SIG-M5 (cell line): ENCODE data around the gene ODAD2.
"Not testable (repeated sequence)": the region's sequence is repeated elsewhere in the genome, so short reads cannot be mapped to it uniquely, and the experiment has no call there.

Experiments
- DNase-seq: peaks from one replicate; lab custom pipeline; 2025; lab: John Stamatoyannopoulos, UW

The ODAD2 gene

DNA sequence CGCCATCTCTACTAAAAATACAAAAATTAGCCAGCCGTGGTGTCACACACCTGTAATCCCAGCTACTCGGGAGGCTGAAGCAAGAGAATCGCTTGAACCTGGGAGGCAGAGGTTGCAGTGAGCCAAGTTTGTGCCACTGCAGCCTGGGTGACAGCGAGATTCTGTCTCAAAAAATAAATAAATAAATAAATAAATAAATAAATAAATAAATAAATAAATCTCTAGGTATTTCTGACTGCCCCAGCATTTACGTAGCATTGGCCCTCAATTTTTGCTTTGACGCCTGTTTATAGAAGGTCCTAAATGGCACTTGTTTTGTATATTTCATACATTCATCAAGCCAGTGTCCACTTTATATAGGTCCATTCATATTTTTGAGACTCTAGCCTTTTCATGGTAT lies 28.9 kb downstream of the ODAD2 start:
- not testable (repeated sequence) for DNase-seq

DNA sequence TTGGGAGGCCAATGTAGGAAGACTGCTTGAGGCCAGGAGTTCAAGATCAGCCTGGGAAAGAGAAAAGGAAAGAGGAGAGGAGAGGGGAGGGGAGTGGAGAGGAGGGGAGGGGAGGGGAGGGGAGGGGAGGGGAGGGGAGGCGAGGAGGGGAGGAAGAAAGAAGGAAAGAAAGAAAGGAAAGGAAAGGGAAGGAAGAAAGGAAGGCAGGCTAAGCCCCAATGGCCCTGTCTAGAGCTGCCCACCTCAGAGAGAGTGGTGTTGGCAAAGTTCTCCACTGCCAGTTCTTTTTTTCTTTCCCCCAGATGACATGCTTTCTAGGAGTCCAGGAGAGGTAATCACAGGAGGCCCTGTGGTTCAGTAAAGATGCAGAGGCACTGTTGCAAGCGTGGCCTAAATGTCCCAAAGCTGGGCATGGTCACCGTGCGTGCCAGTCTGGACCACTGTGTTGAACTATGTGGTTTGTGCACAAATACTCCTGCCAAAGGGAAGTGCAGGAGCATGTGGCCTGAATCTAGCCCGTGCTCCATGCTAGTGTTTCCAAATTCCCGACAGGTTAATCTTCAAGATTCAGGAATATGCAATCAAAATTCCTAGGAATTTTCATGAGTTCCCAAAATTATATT lies 39.7 kb downstream of the ODAD2 start:
- no peak for DNase-seq

DNA sequence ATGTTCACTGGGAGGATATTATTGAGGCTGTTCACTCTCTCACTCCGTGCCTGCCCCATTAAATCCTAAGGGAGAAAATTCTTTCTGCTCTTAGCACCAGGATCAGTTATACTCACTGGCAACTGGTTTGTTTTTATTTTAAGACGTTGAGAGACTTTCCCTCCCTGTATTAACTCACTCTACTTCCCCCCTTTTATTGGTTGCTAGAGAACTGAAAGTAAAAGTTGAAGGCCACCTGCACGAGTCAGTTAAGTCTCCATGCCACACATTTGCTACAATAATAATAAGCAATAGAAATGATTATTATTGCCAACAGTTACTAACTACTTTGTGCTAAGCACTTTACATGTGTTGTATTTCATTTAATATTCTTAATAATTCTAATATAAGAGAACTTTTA lies 40.5 kb downstream of the ODAD2 start:
- DNase-seq, result not testable (repeated sequence)

DNA sequence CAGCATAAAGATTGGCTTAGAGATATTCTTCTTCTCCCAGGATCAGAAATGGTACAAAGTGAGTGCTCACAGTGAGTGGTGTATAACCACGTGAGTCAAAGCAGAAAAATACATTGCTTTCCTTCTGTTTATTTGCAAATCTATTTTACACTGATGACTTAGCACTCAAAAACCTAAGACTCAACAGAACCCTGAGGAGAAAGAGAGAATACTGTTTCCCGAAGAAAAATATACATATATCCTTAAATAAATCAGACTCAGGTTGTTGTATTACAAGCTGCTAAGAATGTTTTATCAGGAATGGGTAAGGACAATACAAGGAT lies 48.7 kb downstream of the ODAD2 start:
- DNase-seq, result no peak

DNA sequence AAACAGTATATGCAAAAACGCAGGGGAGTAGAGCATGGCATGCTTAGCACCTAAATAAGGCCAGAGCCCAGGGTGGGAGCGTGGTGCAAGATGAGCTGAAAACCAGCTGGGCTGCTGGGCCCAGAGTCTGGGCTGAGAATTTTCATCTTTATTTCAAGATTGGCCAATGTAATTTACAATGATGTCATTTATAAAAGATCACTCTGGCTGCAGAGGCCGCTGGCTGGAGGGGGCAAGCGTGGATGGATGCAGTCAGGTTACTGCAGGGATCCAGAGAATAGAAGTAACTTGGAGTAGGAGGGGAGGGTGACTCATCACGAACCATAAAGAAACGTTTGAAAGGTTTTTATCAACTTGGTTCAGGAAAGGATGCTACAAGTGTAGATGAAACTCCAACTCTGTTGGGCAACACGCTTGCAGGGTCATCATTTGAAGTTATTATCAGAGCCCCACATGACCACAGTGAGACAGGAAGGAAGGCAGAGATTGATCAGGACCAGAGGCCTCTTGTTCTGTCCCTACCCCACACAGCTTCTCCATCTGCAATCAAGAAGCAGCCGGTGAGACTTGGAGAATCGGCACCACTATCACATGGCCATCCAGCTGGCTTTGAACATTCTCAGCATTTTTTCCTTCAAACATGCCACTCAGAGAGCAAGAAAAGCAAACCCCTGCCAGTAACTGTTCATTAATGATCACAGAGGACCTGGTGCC lies 49.2 kb downstream of the ODAD2 start:
- no peak for DNase-seq

DNA sequence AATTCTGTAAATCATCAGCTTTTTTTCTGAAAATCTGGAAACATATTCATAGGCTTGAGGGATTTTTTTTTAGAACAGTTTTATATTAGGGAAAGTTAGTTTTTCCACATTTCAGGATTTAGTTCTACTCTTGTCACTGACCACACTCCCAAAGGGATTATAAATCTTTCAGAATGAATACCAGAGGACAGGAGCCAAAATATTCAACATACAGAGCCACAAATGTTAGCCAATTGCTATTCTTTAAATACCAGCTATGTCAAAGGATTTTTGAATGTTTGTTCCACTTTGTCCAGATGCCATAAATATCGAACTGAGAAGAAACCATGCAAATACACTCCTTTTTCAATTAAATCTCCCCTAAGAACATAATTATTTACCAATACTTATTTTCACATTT lies 50.7 kb downstream of the ODAD2 start:
- no peak for DNase-seq

DNA sequence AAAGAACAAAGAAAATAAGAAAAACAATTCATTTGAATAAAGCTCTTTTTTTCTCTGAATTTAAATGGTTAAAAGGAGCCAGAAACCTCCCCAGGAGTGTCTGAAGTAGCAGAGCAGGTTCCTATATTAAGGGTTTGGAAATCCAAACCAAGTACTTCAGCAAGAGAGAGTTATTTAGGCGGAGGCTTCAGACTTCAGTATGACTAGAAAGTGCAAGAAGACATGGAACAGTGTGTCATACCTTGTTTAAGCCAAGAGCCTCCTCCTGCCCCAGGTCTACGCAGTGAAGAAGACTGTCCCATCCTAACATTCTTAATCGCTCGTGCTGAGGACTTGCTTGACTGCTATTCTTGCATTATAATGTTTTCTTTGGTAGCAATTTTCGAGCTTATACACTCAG lies 51.3 kb downstream of the ODAD2 start:
- no peak for DNase-seq

DNA sequence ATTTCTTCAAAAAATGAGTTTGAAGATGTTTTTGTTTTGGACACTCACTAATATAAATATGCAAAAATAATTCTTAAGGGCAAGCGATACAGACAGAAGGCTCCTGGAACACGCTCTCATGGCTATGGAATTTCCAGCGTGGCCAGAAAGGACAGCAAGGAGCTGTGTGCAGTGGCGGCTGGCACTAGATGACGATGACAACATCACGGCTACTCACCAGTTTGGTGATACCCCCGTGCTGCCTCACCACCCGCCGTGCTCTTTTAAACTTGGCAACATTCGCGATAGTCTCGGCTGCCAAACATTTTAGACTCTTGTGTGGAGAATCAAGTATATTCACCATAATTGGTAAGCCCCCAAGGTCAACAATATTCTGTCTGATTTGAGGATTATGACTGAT lies 54.9 kb downstream of the ODAD2 start:
- DNase-seq, result no peak

DNA sequence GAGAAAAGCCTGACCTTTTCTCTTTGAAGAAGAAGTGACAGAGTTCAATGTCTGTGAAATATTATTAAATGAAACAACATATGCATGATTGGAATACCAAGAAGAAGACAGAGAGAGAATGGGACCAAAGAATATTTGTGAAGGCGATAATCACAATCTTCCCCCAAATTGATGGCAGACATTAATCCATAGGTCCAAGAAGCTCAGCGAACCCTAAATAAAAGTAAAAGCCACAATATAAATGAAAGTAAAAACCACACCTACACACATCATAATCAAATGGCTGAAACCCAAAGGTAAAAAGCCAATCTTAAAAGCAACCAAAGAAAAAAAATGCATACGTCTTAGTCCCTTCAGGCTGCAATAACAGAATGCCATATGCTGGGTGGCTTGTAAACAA lies 84.0 kb downstream of the ODAD2 start:
- DNase-seq, result no peak

DNA sequence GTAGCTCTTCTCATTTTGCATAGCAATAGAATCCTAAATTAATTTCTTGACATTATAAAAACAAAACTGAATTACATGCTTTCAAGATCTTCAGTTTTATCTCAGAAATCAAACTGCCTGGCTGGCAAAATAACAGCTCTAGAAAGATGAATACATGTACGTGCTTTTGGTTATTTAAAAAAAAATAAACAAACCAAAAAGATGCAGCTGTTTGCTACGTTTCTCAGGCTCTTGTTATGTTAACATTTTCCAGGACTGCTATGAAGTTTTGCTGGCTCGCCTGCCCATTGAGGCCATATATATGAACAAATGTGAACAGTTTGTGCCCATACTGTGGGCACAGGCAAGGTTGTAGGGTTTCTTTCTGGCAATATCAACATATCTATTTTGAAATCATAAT lies 86.6 kb downstream of the ODAD2 start:
- no peak for DNase-seq

DNA sequence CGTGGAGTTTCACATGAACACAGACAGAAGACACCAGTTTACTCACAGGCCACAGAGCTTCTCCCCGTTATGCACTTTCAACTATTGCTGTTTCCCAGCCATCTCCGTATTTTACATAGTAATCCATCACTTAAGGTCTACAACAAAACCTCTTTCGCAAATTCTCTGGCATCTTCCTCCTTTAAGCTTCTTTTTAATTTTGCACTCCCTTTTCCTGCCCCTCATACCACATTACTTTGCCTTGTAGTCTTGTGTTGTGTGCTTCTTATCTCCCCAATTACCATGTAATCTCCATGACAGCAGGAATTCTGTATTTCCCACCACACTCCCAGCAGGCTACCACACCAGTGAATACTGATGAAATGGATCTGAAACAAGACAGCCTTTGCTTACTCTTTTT lies 87.3 kb downstream of the ODAD2 start:
- no peak for DNase-seq

DNA sequence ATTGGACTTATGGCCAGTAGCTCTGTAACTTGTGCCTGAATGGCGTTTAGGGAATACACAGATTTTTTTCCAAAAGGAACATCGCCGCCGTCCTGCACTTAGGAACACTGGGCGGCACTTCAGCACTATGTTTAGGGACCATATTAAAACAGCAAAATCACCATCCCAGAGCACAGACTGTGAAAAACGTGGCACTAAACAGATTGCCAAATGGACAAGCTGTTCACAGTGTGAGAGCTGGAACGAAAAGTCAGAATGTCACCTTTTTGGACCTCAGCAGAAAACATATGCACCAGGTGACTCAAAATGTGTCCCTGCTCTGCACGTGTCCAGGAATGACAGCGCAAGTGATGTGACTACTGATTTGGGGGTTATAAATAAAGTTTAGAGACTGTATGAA lies 87.9 kb downstream of the ODAD2 start:
- no peak for DNase-seq

DNA sequence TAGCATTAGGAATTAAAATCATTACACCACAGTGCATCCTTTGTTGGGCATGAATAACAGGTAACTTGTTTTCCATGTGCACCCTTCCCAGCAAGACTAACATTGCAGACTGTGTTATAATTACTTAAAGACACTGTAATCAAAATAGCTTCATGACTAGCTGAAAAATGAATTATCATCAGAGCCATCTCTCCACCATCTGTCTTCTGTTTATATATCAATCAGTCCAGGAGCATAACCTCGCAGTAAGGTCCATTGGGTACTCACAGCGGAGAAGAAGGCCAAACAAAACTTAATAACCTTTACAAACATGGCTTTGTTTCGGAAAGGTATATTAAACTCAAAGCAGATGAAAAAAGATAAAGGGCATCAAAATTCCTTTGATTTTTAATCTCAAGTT lies 90.6 kb downstream of the ODAD2 start:
- no peak for DNase-seq

DNA sequence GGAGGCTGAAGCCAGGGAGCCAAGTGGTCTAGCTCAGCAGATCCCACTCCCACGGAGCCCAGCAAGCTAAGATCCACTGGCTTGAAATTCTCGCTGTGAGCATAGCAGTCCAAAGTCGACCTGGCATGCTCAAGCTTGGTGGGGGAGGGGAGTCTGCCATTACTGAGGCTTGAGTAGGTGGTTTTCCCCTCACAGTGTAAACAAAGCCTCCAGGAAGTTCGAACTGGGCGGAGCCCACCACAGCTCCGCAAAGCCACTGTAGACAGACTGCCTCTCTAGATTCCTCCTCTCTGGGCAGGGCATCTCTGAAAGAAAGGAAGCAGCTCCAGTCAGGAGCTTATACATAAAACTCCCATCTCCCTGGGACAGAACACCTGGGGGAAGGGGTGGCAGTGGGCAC lies 99.4 kb downstream of the ODAD2 start:
- DNase-seq, result not testable (repeated sequence)

DNA sequence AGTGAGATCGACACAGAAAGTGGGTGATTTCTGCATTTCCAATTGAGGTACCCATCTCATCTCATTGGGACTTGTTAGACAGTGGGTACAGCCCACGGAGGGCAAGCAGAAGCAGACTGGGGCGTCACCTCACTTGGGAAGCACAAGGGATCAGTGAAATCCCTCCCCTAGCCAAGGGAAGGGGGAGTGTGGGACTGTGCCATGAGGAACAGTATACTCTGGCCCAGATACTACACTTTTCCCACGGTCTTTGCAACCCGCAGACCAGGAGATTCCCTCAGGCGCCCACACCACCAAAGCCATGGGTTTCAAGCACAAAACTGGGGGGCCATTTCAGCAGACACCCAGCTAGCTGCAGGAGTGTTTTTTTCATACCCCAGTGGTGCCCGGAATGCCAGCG lies 99.8 kb downstream of the ODAD2 start:
- DNase-seq, result no peak

DNA sequence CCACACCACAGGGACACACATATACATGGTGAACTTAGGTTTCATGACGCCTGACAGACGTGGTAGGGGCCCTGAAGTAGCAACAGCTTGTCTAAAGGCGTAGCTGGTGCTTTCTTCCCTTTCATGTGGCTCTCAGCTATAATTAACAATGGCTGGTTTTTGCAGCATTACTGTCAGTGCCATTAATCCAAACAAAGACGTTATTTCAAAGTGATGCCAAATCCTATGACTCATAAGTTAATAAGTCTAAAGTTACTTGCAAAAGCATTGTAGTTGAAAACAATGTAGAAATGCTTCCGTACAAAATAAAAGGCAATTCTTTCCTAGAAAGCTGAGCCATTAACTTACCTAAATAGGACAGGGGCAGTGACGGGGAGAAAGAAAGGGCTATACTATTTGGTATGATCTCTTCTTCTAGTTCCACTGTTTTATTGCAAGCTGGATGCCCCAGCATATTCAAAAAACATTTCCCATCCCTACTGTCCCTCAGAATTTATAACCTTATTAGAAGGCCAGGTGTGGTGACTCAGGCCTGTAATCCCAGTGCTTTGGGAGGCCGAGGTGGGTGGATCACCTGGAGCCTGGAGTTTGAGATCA lies 105.4 kb downstream of the ODAD2 start:
- no peak for DNase-seq

DNA sequence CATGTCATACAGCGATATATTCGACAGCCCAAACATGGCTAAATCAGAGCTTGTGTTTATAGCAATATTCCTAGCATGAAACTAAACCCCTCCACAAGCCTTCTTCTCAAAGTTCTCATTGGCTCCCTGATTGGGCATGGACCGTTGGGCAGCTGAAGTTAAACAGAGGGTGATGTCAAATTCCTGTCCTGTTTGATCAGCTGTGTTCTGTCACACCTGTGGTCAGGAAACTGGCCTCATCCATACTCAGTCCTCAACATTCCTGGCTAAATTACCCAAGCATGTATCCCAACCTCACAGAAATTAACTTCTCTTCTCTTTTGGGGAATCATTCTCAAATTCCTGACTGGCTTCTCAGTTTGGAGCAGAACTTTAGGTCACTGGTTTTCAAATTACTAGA lies 107.9 kb downstream of the ODAD2 start:
- DNase-seq, result no peak

DNA sequence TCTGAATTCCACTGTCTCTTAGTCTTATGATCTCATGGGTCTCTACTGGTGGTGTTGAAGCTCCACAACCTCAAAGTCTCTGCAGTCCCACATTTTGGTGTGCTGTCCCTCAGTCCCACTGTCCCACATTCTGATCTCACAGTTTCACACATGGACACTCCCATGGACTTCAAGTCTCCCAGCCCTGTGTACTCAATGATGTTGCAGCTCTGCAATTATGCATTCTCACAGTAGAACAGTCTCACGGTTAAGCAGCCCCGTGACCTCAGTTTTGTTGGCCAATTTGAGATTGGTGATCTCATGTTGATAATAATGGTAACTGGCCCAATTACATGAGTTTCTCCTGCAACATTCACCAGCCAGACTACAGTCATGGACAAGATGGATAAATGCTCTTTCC lies 109.4 kb downstream of the ODAD2 start:
- DNase-seq, result no peak

DNA sequence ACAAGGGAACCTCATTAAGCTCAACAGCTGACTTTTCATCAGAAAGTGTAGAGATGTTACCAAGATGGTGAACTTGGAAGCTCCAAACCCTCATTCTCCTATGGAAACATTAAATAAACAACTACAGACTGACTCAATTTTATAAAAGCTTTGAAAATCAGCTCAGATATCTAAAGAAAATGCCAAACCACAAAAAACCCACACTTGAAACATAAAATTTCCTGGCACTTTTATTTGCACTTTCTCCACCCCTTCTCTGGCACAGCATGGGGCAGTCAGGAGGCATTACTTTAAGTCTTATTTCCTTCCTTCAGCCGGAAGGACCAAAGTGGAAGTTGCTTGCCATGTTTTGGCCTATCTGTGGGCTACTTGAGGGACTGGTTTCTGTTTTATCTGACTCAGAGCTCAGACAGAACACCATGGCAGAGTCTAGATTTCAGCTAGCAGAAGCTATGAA lies 114.7 kb downstream of the ODAD2 start:
- DNase-seq, result no peak

DNA sequence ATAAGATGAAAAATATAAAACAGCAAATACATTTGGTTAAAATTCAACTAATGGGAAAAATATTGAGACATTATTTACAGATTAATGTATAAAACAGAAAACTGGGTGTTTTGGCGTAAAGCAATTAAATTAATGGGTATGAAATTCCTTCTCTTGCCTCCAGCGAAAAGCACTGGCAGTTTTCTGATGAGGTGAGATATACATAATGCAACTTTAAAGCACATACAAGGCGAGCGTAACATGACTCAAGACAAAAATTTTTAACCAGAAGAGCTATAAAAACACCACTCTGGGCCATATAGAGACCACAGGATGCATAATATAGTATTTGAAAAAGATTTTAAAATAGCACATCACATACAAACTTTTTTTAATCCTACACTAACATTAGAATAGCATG lies 120.6 kb downstream of the ODAD2 start:
- no peak for DNase-seq

DNA sequence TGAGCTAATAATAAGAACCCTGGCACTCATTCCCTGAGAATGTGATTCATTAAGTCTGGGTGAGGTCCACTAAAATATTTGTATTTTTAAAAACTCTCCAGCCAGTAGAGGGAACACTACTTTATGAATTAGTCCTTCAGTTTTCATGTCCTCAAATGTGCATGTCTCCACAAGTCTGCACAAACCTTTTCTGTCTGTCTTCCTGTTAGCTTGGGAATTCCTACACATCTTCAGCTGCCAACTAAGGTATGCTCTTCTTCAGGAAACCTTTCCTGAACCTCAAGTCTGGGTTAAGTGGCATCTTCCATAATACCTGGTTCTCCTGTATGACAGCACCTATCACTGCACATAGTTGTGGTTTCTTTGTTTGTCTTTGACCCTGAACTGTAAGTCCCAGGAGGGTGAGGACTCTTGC lies 133.7 kb downstream of the ODAD2 start:
- no peak for DNase-seq

DNA sequence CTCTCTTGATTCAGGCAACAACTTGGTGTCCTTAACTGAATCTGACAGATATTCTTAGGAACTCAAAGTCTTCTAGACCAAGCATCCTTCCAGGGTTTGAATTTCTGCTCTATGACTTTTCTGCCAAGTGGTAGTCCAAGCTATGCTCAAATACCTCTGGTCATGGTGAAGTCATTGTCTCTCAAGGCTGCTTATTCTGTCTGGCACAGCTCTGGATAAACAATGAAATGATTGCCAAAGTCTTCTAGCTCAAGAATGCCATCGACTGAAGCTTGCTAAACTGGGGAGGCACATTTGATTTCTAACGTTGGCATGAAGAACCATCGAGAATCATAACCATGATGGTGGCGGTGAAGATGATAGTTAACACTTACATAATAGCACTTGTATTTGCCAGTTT lies 137.1 kb downstream of the ODAD2 start:
- no peak for DNase-seq

DNA sequence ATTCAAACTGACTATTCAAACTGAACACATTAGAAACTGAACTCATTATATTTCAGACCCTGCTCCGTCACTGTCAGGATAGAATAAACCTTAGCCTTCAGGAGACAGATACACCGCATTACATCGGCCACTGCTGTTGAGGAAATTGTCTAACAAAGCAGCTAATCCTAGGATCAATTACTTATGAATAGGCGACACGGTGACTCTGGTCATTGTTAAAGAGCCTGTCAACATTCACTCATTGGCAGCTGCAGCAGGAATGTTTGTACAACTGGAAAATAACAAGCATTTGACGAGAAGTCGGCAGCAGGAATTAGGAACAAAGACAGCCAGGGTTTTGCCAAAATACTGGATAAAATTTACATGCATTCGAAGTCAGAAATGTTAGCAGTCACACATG lies 141.3 kb downstream of the ODAD2 start:
- DNase-seq, result no peak

DNA sequence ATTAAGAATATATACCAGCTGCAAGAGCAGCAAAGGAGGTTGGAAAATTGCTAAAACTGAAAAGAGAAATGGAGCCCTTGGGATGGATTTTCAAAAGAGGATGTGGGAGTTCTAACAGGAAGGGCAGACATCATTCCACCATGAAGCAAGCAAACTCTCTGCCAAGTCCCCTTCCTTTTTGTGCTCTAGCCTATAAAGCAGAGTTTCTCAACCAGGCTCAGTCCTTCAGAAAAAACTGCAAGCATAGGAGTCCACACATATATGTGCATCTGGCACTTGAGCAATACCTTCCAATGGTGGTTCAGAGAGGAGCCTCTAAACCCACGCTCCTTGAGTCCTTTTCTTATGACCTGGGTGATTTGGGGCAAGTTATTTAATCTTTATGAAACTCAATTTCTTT lies 154.7 kb downstream of the ODAD2 start:
- DNase-seq, result no peak
